ENCODE measurements around the gene CEP85. TPM values are rescaled to one million over a fixed set of nuclear protein-coding genes. Genes with fewer than 3 reads are reported as not detected.
A peak's percentile ranks its signal among the peaks of the same experiment; 100 is the strongest.

Gene CEP85
- total RNA-seq, 3 donors from 2014 or later = 4.8 to 11.7 (median 7.5) TPM

- H3K4me1 ChIP-seq = peaks cover 11 to 28% of the 10 kb centered on the region in 2 donors
- TF ChIP-seq CTCF (IDR thresholded peaks at IDR 0.05) = no peak
- no peak for TF ChIP-seq POLR2A (IDR thresholded peaks at IDR 0.05)
- no peak for TF ChIP-seq POLR2AphosphoS5 (IDR thresholded peaks at IDR 0.05)
- no peak overlapping the region for H3K4me3 ChIP-seq
- intact Hi-C loops (cut with DNase I; ENCODE audit: low total_unique reads) = loop anchor here (5.0 kb wide), 1 partner anchor 45 kb away; no protein-coding TSS in a partner anchor
- H3K27ac ChIP-seq = peak overlapping the region; percentile 95 to 97
- no peaks in the 10 kb centered on the region for H3K9me3 ChIP-seq
- DNase-seq (ENCODE audit: low spot score in 2 of 2) = no peak
- H3K27me3 ChIP-seq = no peaks in the 10 kb centered on the region
- no peaks in the 10 kb centered on the region for H3K36me3 ChIP-seq
Observed at GRCh38 chr1:26277719-26278118, 43.7 kb downstream of the CEP85 start.

GRCh38 chr1:26278303-26278702 is 44.3 kb downstream of the CEP85 start:
- intact Hi-C loops (cut with DNase I; ENCODE audit: low total_unique reads) = loop anchor here (5.0 kb wide), 1 partner anchor 44 kb away; no protein-coding TSS in a partner anchor
- H3K4me3 ChIP-seq = no peak overlapping the region
- no peak for TF ChIP-seq POLR2AphosphoS5 (IDR thresholded peaks at IDR 0.05)
- no peak for TF ChIP-seq POLR2A (IDR thresholded peaks at IDR 0.05)
- no peak for TF ChIP-seq CTCF (IDR thresholded peaks at IDR 0.05)
- H3K4me1 ChIP-seq = peaks cover 11 to 28% of the 10 kb centered on the region in 2 donors
- peak in 1 of 2 donors; percentile 62 for DNase-seq (ENCODE audit: low spot score in 2 of 2)
- no peaks in the 10 kb centered on the region for H3K36me3 ChIP-seq
- H3K27me3 ChIP-seq = no peaks in the 10 kb centered on the region
- no peaks in the 10 kb centered on the region for H3K9me3 ChIP-seq
- H3K27ac ChIP-seq = peak overlapping the region; percentile 95 to 97

- DNase-seq (ENCODE audit: low spot score in 2 of 2) = no peak
- no peak for TF ChIP-seq POLR2A (IDR thresholded peaks at IDR 0.05)
- TF ChIP-seq CTCF (IDR thresholded peaks at IDR 0.05) = no peak
- TF ChIP-seq POLR2AphosphoS5 (IDR thresholded peaks at IDR 0.05) = peak in 2 of 3 donors; percentile 10 to 22
- Histone ChIP-seq H3K9me3 (no peaks in the 10 kb centered on the region), H3K36me3 (no peaks in the 10 kb centered on the region), H3K4me1 (peaks cover 11 to 28% of the 10 kb centered on the region in 2 donors), H3K4me3 (peak overlapping the region; percentile 91 to 95 (median 93)), H3K27me3 (no peaks in the 10 kb centered on the region), H3K27ac (peak overlapping the region; percentile 95 to 97)
- intact Hi-C loops (cut with DNase I; ENCODE audit: low total_unique reads) = loop anchor here (5.0 kb wide), 1 partner anchor 43 kb away; no protein-coding TSS in a partner anchor
Observed at GRCh38 chr1:26278724-26279455, 44.9 kb downstream of the CEP85 start.

GRCh38 chr1:26279456-26280332 is 45.7 kb downstream of the CEP85 start, which contains the start of gene SH3BGRL3:
Gene SH3BGRL3 (plus strand): TSS chr1:26280086. CDS start chr1:26280156, 70 bp downstream.
- Histone ChIP-seq H3K4me1 (peaks cover 11 to 34% of the 10 kb centered on the region in 2 donors), H3K27ac (peak within 1 kb of the TSS; percentile 95 to 97), H3K9me3 (no peaks in the 10 kb centered on the region), H3K36me3 (no peaks in the 10 kb centered on the region), H3K4me3 (peak within 1 kb of the TSS; percentile 91 to 95 (median 93)), H3K27me3 (no peaks in the 10 kb centered on the region)
- DNase-seq (ENCODE audit: low spot score in 2 of 2) = peak; percentile 80 to 84
- TF ChIP-seq POLR2AphosphoS5 (IDR thresholded peaks at IDR 0.05) (peak; percentile 70 to 86 (median 83)), POLR2A (IDR thresholded peaks at IDR 0.05) (no peak), CTCF (IDR thresholded peaks at IDR 0.05) (peak in 2 of 3 donors; percentile 11 to 14)
- intact Hi-C loops (cut with DNase I; ENCODE audit: low total_unique reads) = loop anchor here (5.0 kb wide), 1 partner anchor 43 kb away; no protein-coding TSS in a partner anchor
